ENCODE data around the gene NPTN.
"Not testable (repeated sequence)": the region's sequence is repeated elsewhere in the genome, so short reads cannot be mapped to it uniquely, and the experiment has no call there.

Gene NPTN

GRCh38 chr15:73582851-73583379 lies 50.3 kb downstream of the NPTN start:
- ChIA-PET CTCF (interaction anchor here (0.8 to 2.8 kb wide), 6 partner anchors 10 to 277 kb away, joined by 3 to 11 read pairs (median 4); no protein-coding TSS in a partner anchor), POLR2A (no interaction called here)
- TF ChIP-seq CTCF (IDR thresholded peaks at IDR 0.05; ENCODE audit: control extremely low read depth, extremely low read depth, low read depth, missing control alignments) = no peak

GRCh38 chr15:73578026-73578425 lies 55.2 kb downstream of the NPTN start:
- DNase-seq (ENCODE audit: extremely low spot score) = no peak
- no peak for TF ChIP-seq CTCF (IDR thresholded peaks at IDR 0.05; ENCODE audit: control extremely low read depth, extremely low read depth, low read depth, missing control alignments)
- ChIA-PET CTCF (no interaction called here), POLR2A (no interaction called here)

More at GRCh38 chr15:73582851-73583379, 50.3 kb downstream of the NPTN start:
- DNase-seq (ENCODE audit: extremely low spot score) = no peak

- CTCF ChIA-PET = interaction anchor here (0.8 kb wide), 1 partner anchor 17 kb away, joined by 3 read pairs; no protein-coding TSS in a partner anchor
These were observed 55.6 kb downstream of the NPTN start for GRCh38 chr15:73577593-73577992.

GRCh38 chr15:73575636-73576247 lies 57.4 kb downstream of the NPTN start:
- no peak for DNase-seq (ENCODE audit: extremely low spot score)
- CTCF ChIA-PET = interaction anchor here (1.2 kb wide), 1 partner anchor 101 kb away, joined by 4 read pairs; no protein-coding TSS in a partner anchor
- POLR2A ChIA-PET = no interaction called here
- TF ChIP-seq CTCF (IDR thresholded peaks at IDR 0.05; ENCODE audit: control extremely low read depth, extremely low read depth, low read depth, missing control alignments) = no peak

More at GRCh38 chr15:73577593-73577992, 55.6 kb downstream of the NPTN start:
- POLR2A ChIA-PET; DNase-seq (ENCODE audit: extremely low spot score): not testable (repeated sequence)

- POLR2A ChIA-PET = no interaction called here
- TF ChIP-seq CTCF (IDR thresholded peaks at IDR 0.05; ENCODE audit: control extremely low read depth, extremely low read depth, low read depth, missing control alignments) = no peak
- DNase-seq (ENCODE audit: extremely low spot score) = no peak
- CTCF ChIA-PET = interaction anchor here (1.4 to 1.8 kb wide), 2 partner anchors 63 to 71 kb away, joined by 3 to 7 read pairs; no protein-coding TSS in a partner anchor
These were observed 59.6 kb downstream of the NPTN start for GRCh38 chr15:73573572-73573971.

- ChIA-PET POLR2A (no interaction called here), CTCF (interaction anchor here (1.4 to 1.8 kb wide), 2 partner anchors 64 to 72 kb away, joined by 3 to 7 read pairs; no protein-coding TSS in a partner anchor)
- TF ChIP-seq CTCF (IDR thresholded peaks at IDR 0.05; ENCODE audit: control extremely low read depth, extremely low read depth, low read depth, missing control alignments) = no peak
- no peak for DNase-seq (ENCODE audit: extremely low spot score)
These were observed 60.2 kb downstream of the NPTN start for GRCh38 chr15:73573037-73573436.

- ChIA-PET CTCF (interaction anchor here (1.1 to 2.8 kb wide), 6 partner anchors 11 to 128 kb away, joined by 3 to 13 read pairs (median 8); no protein-coding TSS in a partner anchor), POLR2A (no interaction called here)
- no peak for TF ChIP-seq CTCF (IDR thresholded peaks at IDR 0.05; ENCODE audit: control extremely low read depth, extremely low read depth, low read depth, missing control alignments)
- DNase-seq (ENCODE audit: extremely low spot score) = no peak
These were observed 60.9 kb downstream of the NPTN start for GRCh38 chr15:73572296-73572695.
